ENCODE results near the gene AFAP1. TPM values are rescaled to one million over a fixed set of nuclear protein-coding genes. Genes with fewer than 3 reads are reported as not detected.

AFAP1 gene
- total and polyA plus RNA-seq, 12 donors, result 2.9 to 8.9 (median 5.8) TPM

GRCh38 chr4:7773401-7774180, 166.1 kb downstream of the AFAP1 start:
- intact Hi-C loops (cut with DNase I), result loop anchor here in 1 of 10 donors (10.0 kb wide), 1 partner anchor 211 kb away; no protein-coding TSS in a partner anchor
- no peak for ATAC-seq
- H3K27ac ChIP-seq, result peak overlapping the region in 1 of 10 donors; percentile 39
- peaks cover 0 to 18% (median 3%) of the 10 kb centered on the region in 9 donors for H3K4me1 ChIP-seq
- WGBS, 2 donors, result 93 to 96% methylated on average over 24 of the region's 24 CpGs
- H3K27me3 ChIP-seq, result no peaks in the 10 kb centered on the region
- DNase-seq, result no peak
- peaks cover 0 to 92% (median 11%) of the 10 kb centered on the region in 9 donors for H3K36me3 ChIP-seq
- no peak for TF ChIP-seq CTCF (IDR thresholded peaks at IDR 0.05)
- no peak overlapping the region for H3K4me3 ChIP-seq
- no peaks in the 10 kb centered on the region for H3K9me3 ChIP-seq

GRCh38 chr4:7772711-7773385, 166.8 kb downstream of the AFAP1 start:
- no peak overlapping the region for H3K4me3 ChIP-seq
- peak overlapping the region in 1 of 10 donors; percentile 39 for H3K27ac ChIP-seq
- ATAC-seq (peak in 7 of 8 donors; percentile 58 to 79 (median 63)), DNase-seq (peak; percentile 54 to 61)
- no peaks in the 10 kb centered on the region for H3K27me3 ChIP-seq
- intact Hi-C loops (cut with DNase I), result loop anchor here in 1 of 10 donors (10.0 kb wide), 1 partner anchor 212 kb away; no protein-coding TSS in a partner anchor
- peaks cover 0 to 14% (median 0%) of the 10 kb centered on the region in 9 donors for H3K4me1 ChIP-seq
- TF ChIP-seq CTCF (IDR thresholded peaks at IDR 0.05), result no peak
- WGBS, 2 donors, result 64 to 74% methylated on average over 31 of the region's 31 CpGs
- peaks cover 0 to 92% (median 14%) of the 10 kb centered on the region in 9 donors for H3K36me3 ChIP-seq
- no peaks in the 10 kb centered on the region for H3K9me3 ChIP-seq

GRCh38 chr4:7771541-7772507, 167.8 kb downstream of the AFAP1 start:
- Histone ChIP-seq H3K27ac (no peak overlapping the region), H3K36me3 (peaks cover 0 to 93% (median 8%) of the 10 kb centered on the region in 9 donors), H3K27me3 (no peaks in the 10 kb centered on the region), H3K9me3 (no peaks in the 10 kb centered on the region), H3K4me3 (no peak overlapping the region), H3K4me1 (peaks cover 0 to 14% (median 0%) of the 10 kb centered on the region in 9 donors)
- no peak for TF ChIP-seq CTCF (IDR thresholded peaks at IDR 0.05)
- intact Hi-C loops (cut with DNase I), result loop anchor here in 4 of 10 donors (2.0 to 10.0 kb wide), 2 partner anchors 31 to 213 kb away; no protein-coding TSS in a partner anchor
- 87 to 90% methylated on average over 26 of the region's 26 CpGs for WGBS, 2 donors
- DNase-seq (no peak), ATAC-seq (no peak)
